Mucosa of rectum (tissue), 2 donors: ENCODE measurements around the gene CCDC127.

Experiments used
- H3K27ac ChIP-seq, 2 donors: one replicate each; pipeline ENCODE4 v1.7.0; 2013; ENCODE audit warnings: inconsistent platforms in 2 of 2, low read depth in 2 of 2, low read length in 2 of 2
- H3K27me3 ChIP-seq, 2 donors: one replicate each; pipeline ENCODE4 v1.7.0; 2013; ENCODE audit warnings: low read length in 2 of 2; ENCODE audit not compliant: control insufficient read depth in 2 of 2, insufficient read depth in 2 of 2
- H3K36me3 ChIP-seq, 2 donors: one replicate each; pipeline ENCODE4 v1.7.0; 2013; ENCODE audit warnings: low read length in 2 of 2; ENCODE audit not compliant: control insufficient read depth in 2 of 2, insufficient read depth in 2 of 2
- H3K4me1 ChIP-seq, 2 donors: one replicate each; pipeline ENCODE4 v1.7.0; 2013; ENCODE audit warnings: low read length in 2 of 2, mild to moderate bottlenecking in 1 of 2; ENCODE audit not compliant: control insufficient read depth in 2 of 2, insufficient read depth in 2 of 2
- H3K4me3 ChIP-seq, 2 donors: one replicate each; pipeline ENCODE4 v1.7.0; 2013; ENCODE audit warnings: low read length in 2 of 2
- H3K9ac ChIP-seq, 2 donors: one replicate each; pipeline ENCODE4 v1.7.0; 2013; ENCODE audit warnings: low read length in 2 of 2, low read depth in 1 of 2, mild to moderate bottlenecking in 1 of 2
- H3K9me3 ChIP-seq, 2 donors: one replicate each; pipeline ENCODE4 v1.7.0; 2013; ENCODE audit warnings: low read length in 2 of 2; ENCODE audit not compliant: control insufficient read depth in 2 of 2
- donor health status: healthy.
- donor health status: Normal muscosa, but diverticular disease.

CCDC127 gene

DNA sequence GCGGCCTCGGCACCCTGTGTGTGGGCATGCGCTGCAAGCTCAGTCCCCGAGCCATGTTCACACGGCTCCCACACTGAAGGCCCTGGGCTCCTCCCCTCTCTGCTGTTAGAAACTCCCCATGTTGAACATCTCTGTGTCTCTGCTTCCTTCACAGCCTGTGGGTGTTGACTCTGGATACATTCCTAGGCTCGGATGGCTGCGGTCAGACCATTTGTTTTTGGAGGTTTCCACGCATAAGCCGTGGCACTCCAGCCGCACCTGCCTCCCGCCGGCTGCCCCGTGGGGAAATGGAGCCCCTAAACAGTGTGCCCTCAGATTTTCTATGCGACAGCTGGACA, 57.8 kb downstream of the CCDC127 start:
- Histone ChIP-seq H3K9ac (no peak overlapping the region), H3K9me3 (no peaks in the 10 kb centered on the region), H3K27ac (no peak overlapping the region), H3K4me1 (no peaks in the 10 kb centered on the region), H3K36me3 (no peaks in the 10 kb centered on the region), H3K27me3 (no peaks in the 10 kb centered on the region), H3K4me3 (no peak overlapping the region)

DNA sequence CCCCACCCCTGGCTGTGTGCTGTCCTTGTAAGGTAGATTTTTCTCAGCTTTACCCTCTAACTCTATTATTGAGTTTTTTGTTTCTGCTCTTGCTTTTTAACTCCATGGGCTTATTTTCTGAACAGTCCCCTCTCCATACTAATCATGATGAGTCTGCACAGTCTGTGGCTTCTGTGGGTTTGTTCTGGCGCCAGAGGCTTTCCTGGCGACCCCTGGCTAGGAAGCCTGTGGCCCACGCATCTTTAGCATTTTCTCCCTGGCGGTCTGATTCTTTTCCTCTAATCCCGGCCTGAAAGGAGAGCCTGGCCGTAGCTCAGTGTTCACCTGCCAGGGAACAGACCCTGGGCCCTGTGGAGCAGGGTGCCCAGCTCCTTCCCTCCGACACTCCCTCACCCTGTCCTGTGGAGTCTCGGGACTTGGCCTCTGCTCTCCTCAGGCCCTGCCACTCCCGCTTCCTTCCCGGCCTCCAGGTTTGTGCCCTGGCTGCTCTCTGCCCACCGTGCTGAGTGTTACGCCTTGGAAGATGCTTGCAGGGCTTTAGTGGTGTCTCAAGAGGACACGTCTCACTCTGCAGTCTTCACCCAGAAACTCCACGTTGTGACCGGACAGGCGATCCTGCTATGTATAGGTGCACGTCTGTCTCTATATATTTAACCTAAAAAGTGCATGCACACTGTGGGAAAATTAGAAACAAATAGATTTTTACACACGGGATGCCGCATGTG, 58.3 kb downstream of the CCDC127 start:
- H3K9me3 ChIP-seq = no peaks in the 10 kb centered on the region
- no peaks in the 10 kb centered on the region for H3K4me1 ChIP-seq
- H3K27me3 ChIP-seq = no peaks in the 10 kb centered on the region
- no peaks in the 10 kb centered on the region for H3K36me3 ChIP-seq
- no peak overlapping the region for H3K4me3 ChIP-seq
- H3K9ac ChIP-seq = no peak overlapping the region
- H3K27ac ChIP-seq = no peak overlapping the region

DNA sequence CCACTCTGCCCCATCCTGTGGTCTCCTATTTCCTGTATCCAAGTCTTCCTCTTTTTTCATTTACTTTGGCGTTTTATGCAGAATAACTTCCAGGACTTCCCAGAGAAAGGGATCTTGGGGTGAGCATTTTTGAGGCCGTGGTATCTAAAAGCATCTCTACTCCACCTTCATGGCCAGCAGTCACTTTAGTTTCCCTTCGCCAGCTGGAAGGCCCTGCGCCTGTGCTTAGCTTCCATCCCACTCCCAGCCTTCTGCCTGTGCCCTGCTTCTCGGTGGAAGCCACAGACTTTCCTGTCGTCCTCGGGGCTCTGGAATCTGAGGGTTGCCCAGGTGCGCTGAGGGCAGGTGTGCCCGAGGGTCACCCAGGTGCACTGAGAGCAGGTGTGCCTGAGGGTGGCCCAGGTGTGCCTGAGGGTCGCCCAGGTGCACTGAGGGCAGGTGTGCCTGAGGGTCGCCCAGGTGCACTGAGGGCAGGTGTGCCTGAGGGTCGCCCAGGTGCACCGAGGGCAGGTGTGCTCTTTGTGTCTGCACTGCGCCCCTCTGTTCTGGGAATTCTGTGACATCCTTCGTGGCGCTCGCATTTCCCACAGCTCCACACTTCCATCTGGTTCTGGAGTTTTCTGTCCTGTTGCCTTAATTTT, 59.0 kb downstream of the CCDC127 start:
- no peaks in the 10 kb centered on the region for H3K27me3 ChIP-seq
- no peaks in the 10 kb centered on the region for H3K36me3 ChIP-seq
- H3K9me3 ChIP-seq = no peaks in the 10 kb centered on the region
- H3K9ac ChIP-seq = no peak overlapping the region
- no peak overlapping the region for H3K4me3 ChIP-seq
- no peak overlapping the region for H3K27ac ChIP-seq
- no peaks in the 10 kb centered on the region for H3K4me1 ChIP-seq

DNA sequence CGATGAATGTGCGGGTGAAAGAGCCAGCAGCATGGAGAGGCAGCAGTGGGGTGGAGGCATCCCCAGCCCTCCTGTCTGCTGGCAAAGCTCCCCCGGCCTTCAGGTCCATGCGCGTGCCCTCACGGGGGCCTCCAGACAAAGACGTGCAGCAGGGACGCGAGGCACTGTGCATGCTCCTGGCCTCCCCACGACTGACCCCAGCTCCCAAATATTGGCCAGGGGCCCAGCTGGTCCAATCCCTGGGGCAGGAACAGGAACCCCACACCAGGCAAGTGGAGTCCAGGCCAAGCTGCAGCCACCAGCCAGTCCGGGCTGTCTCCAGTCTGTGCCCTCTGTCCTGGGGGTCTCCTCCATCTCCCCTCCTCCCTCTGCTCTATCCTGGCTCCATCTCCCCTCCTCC, 60.2 kb downstream of the CCDC127 start:
- no peak overlapping the region for H3K9ac ChIP-seq
- no peaks in the 10 kb centered on the region for H3K9me3 ChIP-seq

DNA sequence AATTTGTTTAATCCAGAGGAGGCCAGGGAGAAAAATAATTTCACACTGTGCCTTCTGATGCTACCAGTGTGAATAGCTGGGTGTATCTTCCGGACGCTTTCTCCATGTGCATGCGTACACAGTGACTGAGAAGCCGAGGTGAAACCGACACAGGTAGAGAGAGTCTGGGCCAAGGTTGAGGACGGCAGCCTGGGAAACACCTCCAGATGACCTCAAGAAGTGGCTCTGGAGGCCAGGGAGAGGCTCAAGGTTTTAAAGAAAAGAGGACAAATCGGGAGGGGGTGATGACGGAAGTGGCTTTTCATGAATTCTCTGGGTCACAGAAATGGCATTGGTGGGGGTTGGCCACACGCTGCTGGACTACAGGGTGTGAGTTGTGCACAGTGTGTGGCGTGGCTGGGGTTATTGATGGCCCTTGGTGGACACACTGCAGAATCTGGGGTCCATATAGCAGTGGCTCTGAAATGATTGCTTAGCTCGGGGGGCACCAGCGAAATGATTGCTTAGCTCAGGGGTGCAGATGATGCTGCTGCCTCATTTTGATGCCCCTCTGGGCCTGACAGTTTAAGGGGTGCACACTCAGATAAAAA, 60.7 kb downstream of the CCDC127 start:
- H3K36me3 ChIP-seq = no peaks in the 10 kb centered on the region
- no peak overlapping the region for H3K27ac ChIP-seq
- no peak overlapping the region for H3K9ac ChIP-seq
- H3K4me1 ChIP-seq = no peaks in the 10 kb centered on the region
- H3K9me3 ChIP-seq = no peaks in the 10 kb centered on the region
- H3K4me3 ChIP-seq = no peak overlapping the region
- no peaks in the 10 kb centered on the region for H3K27me3 ChIP-seq

More for the DNA sequence above, 60.2 kb downstream of the CCDC127 start:
- H3K36me3 ChIP-seq = no peaks in the 10 kb centered on the region
- H3K4me1 ChIP-seq = no peaks in the 10 kb centered on the region
- no peak overlapping the region for H3K4me3 ChIP-seq
- no peaks in the 10 kb centered on the region for H3K27me3 ChIP-seq
- H3K27ac ChIP-seq = no peak overlapping the region

DNA sequence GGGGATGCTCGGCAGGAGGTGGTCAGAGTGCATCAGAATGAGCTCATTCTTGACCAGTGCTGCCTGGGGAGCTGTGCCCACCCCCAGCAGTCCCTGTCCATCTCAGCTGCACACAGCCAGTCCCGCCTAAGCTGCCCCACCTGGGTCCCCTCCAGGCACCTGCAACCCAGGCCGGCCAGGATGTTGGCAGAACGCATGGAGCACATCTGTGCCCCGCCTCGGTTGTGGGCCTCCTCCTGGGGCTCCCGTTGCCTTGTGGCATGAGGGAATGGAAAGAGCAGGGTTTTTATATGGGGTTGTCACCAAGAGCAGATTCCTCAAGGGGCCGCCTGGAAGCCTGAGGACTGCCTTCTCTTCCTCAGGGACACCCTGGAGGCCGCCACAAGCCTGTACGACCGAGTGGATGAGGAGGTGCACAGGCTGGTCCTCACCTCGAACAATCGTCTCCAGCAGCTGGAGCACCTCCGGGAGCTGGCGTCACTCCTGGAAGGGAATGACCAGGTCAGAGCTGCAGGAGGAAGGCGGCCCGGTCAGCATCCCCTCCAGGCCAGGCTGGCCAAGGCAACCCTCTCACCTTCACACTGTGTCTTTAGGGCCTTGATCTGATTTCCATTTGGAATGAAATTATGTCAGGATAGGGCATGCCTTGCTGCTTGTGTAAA, 61.4 kb downstream of the CCDC127 start:
- Histone ChIP-seq H3K27ac (no peak overlapping the region), H3K27me3 (no peaks in the 10 kb centered on the region), H3K4me1 (no peaks in the 10 kb centered on the region), H3K36me3 (no peaks in the 10 kb centered on the region), H3K4me3 (no peak overlapping the region), H3K9me3 (no peaks in the 10 kb centered on the region), H3K9ac (no peak overlapping the region)

DNA sequence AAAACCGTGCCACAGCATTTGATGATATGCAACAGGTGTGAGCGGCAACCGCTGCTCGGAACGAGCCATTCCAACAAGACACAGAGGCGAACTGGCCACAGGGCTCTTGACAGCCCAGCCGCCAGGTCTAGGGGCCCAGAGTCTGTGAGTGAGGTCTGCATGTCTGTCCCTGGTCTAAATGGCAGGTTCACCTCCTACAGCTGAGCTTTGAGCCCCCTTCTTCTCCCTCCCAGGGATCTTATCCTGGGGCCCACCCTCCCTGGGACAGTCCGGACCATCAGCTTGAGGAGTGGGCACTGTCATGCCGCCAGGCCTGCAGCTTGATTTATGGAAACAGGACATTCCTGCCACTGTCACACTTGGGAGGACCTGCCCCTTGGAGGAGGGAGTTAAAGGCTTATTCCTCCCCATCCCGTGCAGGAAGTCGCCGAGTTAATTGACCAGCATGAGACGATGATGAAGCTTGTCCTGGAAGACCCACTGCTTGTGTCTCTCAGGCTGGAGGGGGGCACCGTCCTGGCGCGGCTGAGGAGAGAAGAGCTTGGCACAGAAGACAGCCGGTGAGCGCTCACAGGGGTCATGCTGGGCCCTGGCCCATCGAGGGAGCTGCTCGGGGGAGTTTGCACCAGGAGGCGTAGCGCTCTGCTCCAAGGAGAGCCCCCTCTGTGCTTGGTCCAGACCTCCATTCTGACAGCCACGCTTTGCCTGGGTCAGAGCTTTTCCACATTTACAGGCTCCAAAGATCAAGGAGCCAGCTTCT, 62.1 kb downstream of the CCDC127 start:
- Histone ChIP-seq H3K9ac (no peak overlapping the region), H3K27ac (no peak overlapping the region), H3K4me1 (no peaks in the 10 kb centered on the region), H3K36me3 (no peaks in the 10 kb centered on the region), H3K27me3 (no peaks in the 10 kb centered on the region), H3K4me3 (no peak overlapping the region), H3K9me3 (no peaks in the 10 kb centered on the region)

DNA sequence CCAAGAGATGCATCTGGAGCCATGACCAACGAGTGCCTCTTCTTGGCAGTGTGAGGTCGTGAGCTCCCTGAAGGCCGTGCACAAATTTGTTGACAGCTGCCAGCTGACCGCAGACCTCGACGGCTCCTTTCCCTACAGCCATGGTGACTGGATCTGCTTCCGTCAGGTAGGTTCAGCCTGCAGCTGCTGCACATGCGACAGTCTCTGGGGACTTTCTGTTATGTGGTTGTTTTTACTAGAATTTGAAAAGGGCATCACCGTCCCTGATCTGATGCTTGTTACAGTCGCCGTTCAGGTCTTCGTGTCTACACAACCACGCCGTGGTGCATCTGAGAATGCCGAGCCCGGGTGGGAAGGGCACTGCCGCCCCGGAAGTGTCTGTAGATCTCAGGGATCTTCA, 63.1 kb downstream of the CCDC127 start:
- no peak overlapping the region for H3K9ac ChIP-seq
- no peaks in the 10 kb centered on the region for H3K36me3 ChIP-seq
- H3K27ac ChIP-seq = no peak overlapping the region
- H3K9me3 ChIP-seq = no peaks in the 10 kb centered on the region
- H3K4me1 ChIP-seq = no peaks in the 10 kb centered on the region
- H3K4me3 ChIP-seq = no peak overlapping the region
- no peaks in the 10 kb centered on the region for H3K27me3 ChIP-seq

DNA sequence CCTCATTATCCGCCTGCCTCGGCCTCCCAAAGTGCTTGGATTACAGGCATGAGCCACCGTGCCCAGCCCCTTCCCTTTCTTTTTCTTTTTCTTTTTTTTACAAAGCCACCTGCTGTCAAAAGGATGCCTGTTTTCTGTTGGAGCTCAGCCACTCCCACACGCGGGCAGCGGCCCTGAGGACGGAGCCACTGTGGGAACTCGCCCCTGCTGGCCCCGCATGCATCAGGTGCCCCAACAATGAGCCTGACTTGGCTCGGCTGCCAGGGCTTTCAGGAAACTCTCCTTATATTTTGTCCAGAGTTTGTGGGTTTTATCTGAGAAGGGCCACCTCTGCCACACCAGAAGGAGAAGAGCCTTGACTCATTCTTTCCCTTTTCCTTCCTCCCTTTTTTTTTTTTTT, 63.7 kb downstream of the CCDC127 start:
- Histone ChIP-seq H3K36me3 (no peaks in the 10 kb centered on the region), H3K4me1 (no peaks in the 10 kb centered on the region), H3K27ac (no peak overlapping the region), H3K9ac (no peak overlapping the region), H3K9me3 (no peaks in the 10 kb centered on the region), H3K27me3 (no peaks in the 10 kb centered on the region), H3K4me3 (no peak overlapping the region)

DNA sequence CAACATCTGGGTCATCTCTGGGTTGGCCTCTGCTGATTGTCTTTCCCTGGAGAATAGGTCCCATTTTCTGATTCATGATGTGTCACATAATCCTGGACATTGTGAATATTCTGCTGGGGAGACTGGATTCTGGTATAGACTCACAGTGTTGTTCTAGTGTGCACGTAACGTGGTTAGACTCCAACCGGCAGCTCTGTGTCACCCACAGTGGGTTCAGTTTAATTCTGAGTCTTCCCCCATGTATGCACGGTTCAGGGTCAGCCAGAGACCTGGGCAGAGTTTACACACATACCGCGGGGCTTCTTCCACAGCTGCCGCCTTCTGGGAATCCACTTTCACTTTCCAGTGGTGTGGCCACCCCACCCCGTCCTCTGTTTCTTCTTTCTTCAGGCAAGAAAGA, 64.7 kb downstream of the CCDC127 start:
- Histone ChIP-seq H3K4me1 (no peaks in the 10 kb centered on the region), H3K36me3 (no peaks in the 10 kb centered on the region), H3K4me3 (no peak overlapping the region), H3K9ac (no peak overlapping the region), H3K27ac (no peak overlapping the region), H3K27me3 (no peaks in the 10 kb centered on the region), H3K9me3 (peaks cover 0 to 4% of the 10 kb centered on the region in 2 donors)
